Gastroesophageal sphincter (tissue), 4 donors: ENCODE data around the gene TTC7B. TPM values are rescaled to one million over a fixed set of nuclear protein-coding genes. Genes with fewer than 3 reads are reported as not detected.

Experiments
- ATAC-seq: fragments of 150-250 bp; one replicate; pipeline ENCODE4 v1.9.1; 2016; ENCODE audit warnings: mild to moderate bottlenecking, moderate library complexity
- H3K27ac ChIP-seq, 4 donors: fragments of 200-600 bp; sonication (generic) in 3 of 4; 1 replicate in 3 of 4; 2 replicates in 1 of 4; pipeline ENCODE4 v1.5.1; 2016 to 2019
- H3K27me3 ChIP-seq: fragments of 200-600 bp; sonication (generic); one replicate; pipeline ENCODE4 v1.5.1; 2019
- H3K36me3 ChIP-seq, 2 donors: fragments of 200-600 bp; sonication (generic); one replicate each; pipeline ENCODE4 v1.5.1; 2019; ENCODE audit warnings: control low read depth in 1 of 2
- H3K4me1 ChIP-seq, 3 donors: fragments of 200-600 bp; sonication (generic); 1 replicate in 2 of 3; 2 replicates in 1 of 3; pipeline ENCODE4 v1.5.1; 2016 to 2019; ENCODE audit warnings: control low read depth in 2 of 3
- H3K4me3 ChIP-seq, 2 donors: fragments of 200-600 bp; sonication (generic); one replicate each; pipeline ENCODE4 v1.5.1; 2019; ENCODE audit warnings: mild to moderate bottlenecking in 1 of 2, moderate library complexity in 1 of 2
- H3K9me3 ChIP-seq, 3 donors: fragments of 200-600 bp; sonication (generic); one replicate each; pipeline ENCODE4 v1.5.1; 2017 to 2019; ENCODE audit warnings: control low read depth in 2 of 3
- EP300 ChIP-seq: sonication (generic); formaldehyde crosslinking; IDR thresholded peaks from one replicate; pipeline ENCODE4 v1.6.1; 2017; ENCODE audit warnings: antibody characterized with exemption, mild to moderate bottlenecking
- POLR2A ChIP-seq, 2 donors: fragments of 450-650 bp; IDR thresholded peaks; one replicate each; pipeline ENCODE4 v1.6.1; 2017; ENCODE audit warnings: antibody characterized with exemption in 2 of 2, mild to moderate bottlenecking in 2 of 2, moderate library complexity in 1 of 2
- POLR2AphosphoS5 ChIP-seq: sonication (generic); formaldehyde crosslinking; IDR thresholded peaks from one replicate; pipeline ENCODE4 v1.6.1; 2017; ENCODE audit warnings: antibody characterized with exemption
- WGBS, 2 donors: methylation state at CpG; one replicate each; pipeline ENCODE4 v1.1.5; 2018; ENCODE audit warnings: low coverage in 1 of 2; 5-methylcytosine and 5-hydroxymethylcytosine counted together
- total RNA-seq, 4 donors: library from RNA; depleted of rRNA; stranded (reverse); fragments of >200 nt; gene quantifications; one replicate each; pipeline ENCODE4 v1.1.0, GENCODE V29; 2016
- TF ChIP-seq, protein P1 (sequence below), 4 experiments: fragments of 200-600 bp in 2 of 4; fragments of 450-650 bp in 2 of 4; sonication (generic) in 1 of 4; IDR thresholded peaks; one replicate each; pipeline ENCODE4 v1.5.1; 2017 to 2019; ENCODE audit warnings: antibody characterized with exemption in 4 of 4, mild to moderate bottlenecking in 2 of 4, moderate library complexity in 2 of 4

TTC7B gene
- total RNA-seq, 4 donors from 2014 or later, result 59.0 to 170 (median 64.1) TPM

DNA sequence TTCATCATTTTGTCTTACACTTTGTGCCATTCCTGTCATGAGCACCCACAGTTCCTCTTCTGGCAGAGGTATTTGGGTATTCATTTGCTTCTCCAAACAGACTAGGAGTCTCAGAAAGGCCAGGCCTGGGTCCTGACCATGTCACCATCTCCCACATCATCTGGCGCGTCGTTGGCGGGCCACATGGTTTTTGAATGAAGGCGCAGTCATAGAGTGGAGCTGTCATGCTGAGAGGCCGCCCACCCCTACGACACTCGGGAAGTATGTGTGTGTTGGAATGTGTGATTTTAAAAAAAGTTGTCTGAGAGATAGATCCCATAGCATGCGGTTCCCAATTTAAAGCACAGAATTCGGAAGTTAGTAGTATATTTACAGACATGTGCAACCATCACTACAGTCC is 15.6 kb upstream of the TTC7B start:
- WGBS, 2 donors, result 88 to 97% methylated on average over 6 to 10 of the region's 10 CpGs
- ATAC-seq, result no peak

DNA sequence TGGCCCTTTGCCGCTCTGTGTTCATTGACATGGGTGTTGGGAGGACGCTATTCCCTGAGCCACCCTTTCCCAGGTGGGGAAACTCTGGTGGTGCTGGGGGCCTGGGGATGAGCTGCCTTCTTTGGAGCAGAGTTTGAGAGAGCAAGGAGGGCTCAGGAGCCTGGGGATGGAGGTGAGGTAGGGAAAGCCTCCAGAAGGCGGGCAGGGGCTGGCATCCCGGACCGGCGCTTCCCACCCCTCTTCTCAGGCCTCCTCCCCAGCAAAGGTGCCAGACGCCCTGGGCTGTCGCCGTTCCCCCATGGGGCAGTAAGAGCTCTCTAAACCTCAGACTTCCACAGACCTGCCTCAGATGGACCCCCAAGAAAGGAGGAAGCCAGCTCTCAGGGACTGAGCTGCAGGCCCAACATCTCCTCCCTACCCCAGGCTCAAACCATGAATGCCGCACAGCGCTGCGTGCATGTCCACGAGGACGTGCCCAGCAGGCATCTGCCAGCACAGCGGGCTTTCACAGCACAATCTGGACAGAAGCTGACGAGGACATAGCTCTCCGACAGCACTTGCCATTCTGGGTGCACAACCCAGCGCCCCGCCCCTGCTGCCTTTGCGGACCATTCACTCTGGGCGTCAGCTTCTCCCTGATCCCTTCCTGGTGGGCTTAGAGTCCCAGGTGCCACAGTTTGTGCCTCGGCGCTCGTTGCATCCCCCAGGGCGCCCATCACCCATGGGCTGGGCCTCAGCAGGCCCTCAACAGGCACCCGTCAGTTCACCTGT is 14.9 kb upstream of the TTC7B start:
- WGBS, 2 donors, result 75 to 100% methylated on average over 2 of the region's 26 CpGs
- no peaks in the 10 kb centered on the region for H3K9me3 ChIP-seq
- peaks cover 0 to 17% (median 5%) of the 10 kb centered on the region in 3 donors for H3K4me1 ChIP-seq
- H3K27ac ChIP-seq, result no peak overlapping the region
- TF ChIP-seq EP300 (no peak), POLR2AphosphoS5 (no peak), POLR2A (IDR thresholded peaks at IDR 0.05) (no peak)
- TF ChIP-seq, protein P1, sequence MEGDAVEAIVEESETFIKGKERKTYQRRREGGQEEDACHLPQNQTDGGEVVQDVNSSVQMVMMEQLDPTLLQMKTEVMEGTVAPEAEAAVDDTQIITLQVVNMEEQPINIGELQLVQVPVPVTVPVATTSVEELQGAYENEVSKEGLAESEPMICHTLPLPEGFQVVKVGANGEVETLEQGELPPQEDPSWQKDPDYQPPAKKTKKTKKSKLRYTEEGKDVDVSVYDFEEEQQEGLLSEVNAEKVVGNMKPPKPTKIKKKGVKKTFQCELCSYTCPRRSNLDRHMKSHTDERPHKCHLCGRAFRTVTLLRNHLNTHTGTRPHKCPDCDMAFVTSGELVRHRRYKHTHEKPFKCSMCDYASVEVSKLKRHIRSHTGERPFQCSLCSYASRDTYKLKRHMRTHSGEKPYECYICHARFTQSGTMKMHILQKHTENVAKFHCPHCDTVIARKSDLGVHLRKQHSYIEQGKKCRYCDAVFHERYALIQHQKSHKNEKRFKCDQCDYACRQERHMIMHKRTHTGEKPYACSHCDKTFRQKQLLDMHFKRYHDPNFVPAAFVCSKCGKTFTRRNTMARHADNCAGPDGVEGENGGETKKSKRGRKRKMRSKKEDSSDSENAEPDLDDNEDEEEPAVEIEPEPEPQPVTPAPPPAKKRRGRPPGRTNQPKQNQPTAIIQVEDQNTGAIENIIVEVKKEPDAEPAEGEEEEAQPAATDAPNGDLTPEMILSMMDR (IDR thresholded peaks at IDR 0.05), result no peak
- no peaks in the 10 kb centered on the region for H3K27me3 ChIP-seq
- H3K36me3 ChIP-seq, result no peaks in the 10 kb centered on the region
- no peak overlapping the region for H3K4me3 ChIP-seq
- no peak for ATAC-seq

More for the DNA sequence above, 15.6 kb upstream of the TTC7B start:
- no peak for TF ChIP-seq POLR2A (IDR thresholded peaks at IDR 0.05)
- TF ChIP-seq, protein P1 (IDR thresholded peaks at IDR 0.05), result no peak
- H3K4me3 ChIP-seq, result no peak overlapping the region
- H3K27me3 ChIP-seq, result no peaks in the 10 kb centered on the region
- no peaks in the 10 kb centered on the region for H3K9me3 ChIP-seq
- H3K36me3 ChIP-seq, result no peaks in the 10 kb centered on the region
- H3K4me1 ChIP-seq, result peaks cover 0 to 17% (median 5%) of the 10 kb centered on the region in 3 donors
- H3K27ac ChIP-seq, result no peak overlapping the region

DNA sequence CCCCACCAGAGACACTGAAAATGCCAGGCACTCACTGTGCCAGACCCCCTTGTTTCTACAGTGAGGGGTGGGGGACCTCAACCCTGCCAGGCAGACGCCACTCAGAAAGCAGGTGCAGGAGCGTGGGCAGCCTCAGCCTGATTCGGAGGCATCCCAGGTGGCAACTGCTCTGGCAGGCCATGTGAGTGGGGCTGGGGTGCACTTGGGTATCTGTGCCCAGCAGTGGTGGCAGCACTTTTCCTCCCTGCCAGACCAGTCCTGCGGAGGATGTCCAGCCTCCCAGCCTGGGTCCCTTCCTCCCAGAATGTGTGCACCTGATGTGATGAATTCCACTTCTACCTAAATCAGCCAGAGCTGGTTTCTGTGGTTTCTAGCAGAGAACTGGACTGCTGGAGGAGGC is 13.4 kb upstream of the TTC7B start:
- 100% methylated on average over 3 of the region's 4 CpGs; no CpG with 5 or more reads in 1 of the 2 donors for WGBS, 2 donors
- no peak overlapping the region for H3K27ac ChIP-seq
- no peak for ATAC-seq
- H3K4me1 ChIP-seq, result peaks cover 0 to 17% (median 5%) of the 10 kb centered on the region in 3 donors
- H3K9me3 ChIP-seq, result no peaks in the 10 kb centered on the region
- TF ChIP-seq, protein P1 (IDR thresholded peaks at IDR 0.05), result no peak
- TF ChIP-seq EP300 (no peak), POLR2AphosphoS5 (no peak), POLR2A (IDR thresholded peaks at IDR 0.05) (no peak)
- no peak overlapping the region for H3K4me3 ChIP-seq
- no peaks in the 10 kb centered on the region for H3K36me3 ChIP-seq
- H3K27me3 ChIP-seq, result no peaks in the 10 kb centered on the region

DNA sequence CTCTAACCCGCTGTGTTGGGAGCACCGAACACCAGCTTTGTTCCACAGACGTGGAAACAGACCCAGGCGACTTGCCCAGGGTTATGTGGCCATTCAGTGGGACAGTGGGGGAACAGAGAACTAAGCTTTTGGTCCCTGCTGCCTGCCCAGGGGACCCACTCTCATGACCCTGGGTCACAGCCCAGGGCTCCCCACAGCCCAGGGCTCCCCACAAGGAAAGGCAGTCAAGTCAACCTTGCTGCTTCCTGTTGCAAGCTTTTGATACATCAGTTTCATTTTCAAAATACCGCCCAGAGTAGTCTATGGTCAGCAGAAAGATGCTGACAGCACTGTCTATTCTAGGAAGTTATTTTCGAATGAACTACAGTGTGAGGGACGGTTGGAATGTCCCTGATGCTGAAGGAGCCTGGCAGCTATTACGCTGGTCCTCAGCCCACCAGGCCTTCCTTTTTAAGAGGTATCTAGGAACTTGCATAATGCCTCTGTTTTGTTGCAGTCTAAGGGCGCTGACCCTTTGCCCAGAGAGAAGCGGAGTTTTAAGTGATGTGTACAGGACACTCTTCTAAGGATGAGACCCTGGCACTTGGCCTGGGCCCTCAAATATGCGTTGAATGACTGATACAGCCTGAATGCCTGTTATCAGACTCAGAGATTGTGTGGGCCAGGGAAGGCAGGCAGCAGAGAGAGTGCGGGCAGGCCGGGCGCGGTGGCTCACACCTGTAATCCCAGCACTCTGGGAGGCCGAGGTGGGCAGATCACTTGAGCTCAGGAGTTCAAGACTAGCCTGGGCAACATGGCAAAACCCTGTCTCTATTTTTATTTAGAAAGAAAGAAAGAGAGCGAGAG is 12.6 kb upstream of the TTC7B start:
- peaks cover 0 to 8% (median 2%) of the 10 kb centered on the region in 3 donors for H3K9me3 ChIP-seq
- H3K27ac ChIP-seq, result peak overlapping the region; percentile 29 to 83 (median 80)
- 68 to 71% methylated on average over 4 to 7 of the region's 17 CpGs for WGBS, 2 donors

More for the DNA sequence above, 12.6 kb upstream of the TTC7B start:
- Histone ChIP-seq H3K36me3 (no peaks in the 10 kb centered on the region), H3K27me3 (no peaks in the 10 kb centered on the region), H3K4me3 (peak overlapping the region; percentile 16 to 49), H3K4me1 (peaks cover 0 to 17% (median 5%) of the 10 kb centered on the region in 3 donors)
- no peak for TF ChIP-seq EP300
- TF ChIP-seq POLR2AphosphoS5, result no peak
- TF ChIP-seq, protein P1 (IDR thresholded peaks at IDR 0.05), result no peak
- no peak for TF ChIP-seq POLR2A (IDR thresholded peaks at IDR 0.05)
- ATAC-seq, result peak; percentile 26
